Measurements from ENCODE around the gene VGLL4. TPM values are rescaled to one million over a fixed set of nuclear protein-coding genes. Genes with fewer than 3 reads are reported as not detected.

Gene VGLL4
- total RNA-seq, result 29.0 and 30.2 TPM in 2 replicates
- total RNA-seq (2013), result 17.5 TPM
- polyA plus RNA-seq, result 25.8 and 29.8 TPM in 2 replicates
- polyA minus RNA-seq, result 42.7 and 47.2 TPM in 2 replicates

GRCh38 chr3:11643605-11644087 lies at the start of gene VGLL4:
Gene VGLL4 (minus strand): TSS chr3:11643915. CDS start chr3:11643518, 397 bp downstream.
- intact Hi-C loops (cut with micrococcal nuclease), result loop anchor here (1.0 to 5.0 kb wide), 3 partner anchors 41 to 371 kb away; partner anchors contain the start of gene ATG7
- ChIA-PET POLR2A (interaction anchor here (0.5 to 1.0 kb wide), 3 partner anchors 10 to 289 kb away, joined by 3 to 6 read pairs (median 5); no protein-coding TSS in a partner anchor), CTCF (interaction anchor here (1.0 to 2.2 kb wide), 5 partner anchors 8 to 836 kb away, joined by 3 to 8 read pairs (median 4); no protein-coding TSS in a partner anchor)
- Histone ChIP-seq H3K4me2 (replicated peaks; ENCODE audit: low read depth, low read length, poor library complexity, severe bottlenecking) (peak within 1 kb of the TSS; percentile 77), H3K27ac (ENCODE audit: low read length in 2 of 2) (peak within 1 kb of the TSS; percentile 80 to 91), H3K9ac (ENCODE audit: low read length) (peak within 1 kb of the TSS; percentile 86), H3K4me3 (ENCODE audit: control extremely low read depth in 1 of 5, extremely low read depth in 1 of 5, insufficient read depth in 1 of 5, low read depth in 2 of 5, low read length in 4 of 5) (peak within 1 kb of the TSS; percentile 75 to 98 (median 83)), H3K4me1 (ENCODE audit: control insufficient read depth in 2 of 2, insufficient read depth in 2 of 2, low read length in 2 of 2) (peaks cover 7 to 18% of the 10 kb centered on the region in 2 donors), H3K36me3 (replicated peaks in 1 of 2; ENCODE audit: control extremely low read depth in 1 of 2, control insufficient read depth in 1 of 2, extremely low read depth in 1 of 2, insufficient read depth in 2 of 2, low read length in 1 of 2) (no peaks in the 10 kb centered on the region), H3K79me2 (ENCODE audit: control insufficient read depth, insufficient read depth, low read length) (peaks cover 51% of the 10 kb centered on the region), H3K27me3 (replicated peaks in 1 of 4; ENCODE audit: control extremely low read depth in 1 of 4, control insufficient read depth in 3 of 4, insufficient read depth in 4 of 4, low read length in 3 of 4) (no peaks in the 10 kb centered on the region), H3K9me3 (ENCODE audit: control extremely low read depth in 1 of 3, control insufficient read depth in 2 of 3, insufficient read depth in 1 of 3, low read length in 2 of 3) (no peaks in the 10 kb centered on the region), H4K20me1 (ENCODE audit: control insufficient read depth, insufficient read depth, low read length, poor library complexity, severe bottlenecking) (peaks cover 12% of the 10 kb centered on the region), H2AFZ (ENCODE audit: insufficient read depth, low read depth, low read length, poor library complexity, severe bottlenecking) (peak within 1 kb of the TSS; percentile 84)
- DNase-seq (peak; percentile 71), ATAC-seq (ENCODE audit: low read depth) (peak; percentile 62)
- 2% methylated on average over 24 of the region's 24 CpGs for WGBS (ENCODE audit: insufficient coverage)
- Mint-ChIP-seq H3K27me3 (no peaks in the 10 kb centered on the region), H3K27ac (peak within 1 kb of the TSS; percentile 91), H3K4me3 (peak within 1 kb of the TSS; percentile 91), H3K4me1 (peaks cover 31% of the 10 kb centered on the region), H3K9me3 (ENCODE audit: insufficient read depth) (no peaks in the 10 kb centered on the region)
- no peak for TF ChIP-seq CTCF (IDR thresholded peaks at IDR 0.05)
- no peak for TF ChIP-seq EZH2 (IDR thresholded peaks at IDR 0.05; ENCODE audit: borderline replicate concordance, insufficient read depth, low read depth, low read length, poor library complexity, severe bottlenecking)

- H3K27me3 Mint-ChIP-seq, result no peaks in the 10 kb centered on the region
- Histone ChIP-seq H3K79me2 (ENCODE audit: control insufficient read depth, insufficient read depth, low read length) (peaks cover 7% of the 10 kb centered on the region), H3K27ac (ENCODE audit: low read length in 2 of 2) (no peak overlapping the region), H3K9ac (ENCODE audit: low read length) (no peak overlapping the region), H3K4me2 (replicated peaks; ENCODE audit: low read depth, low read length, poor library complexity, severe bottlenecking) (no peak overlapping the region), H3K9me3 (ENCODE audit: control extremely low read depth in 1 of 3, control insufficient read depth in 2 of 3, insufficient read depth in 1 of 3, low read length in 2 of 3) (no peaks in the 10 kb centered on the region), H2AFZ (ENCODE audit: insufficient read depth, low read depth, low read length, poor library complexity, severe bottlenecking) (no peak overlapping the region), H3K4me1 (ENCODE audit: control insufficient read depth in 2 of 2, insufficient read depth in 2 of 2, low read length in 2 of 2) (no peaks in the 10 kb centered on the region), H3K36me3 (replicated peaks in 1 of 2; ENCODE audit: control extremely low read depth in 1 of 2, control insufficient read depth in 1 of 2, extremely low read depth in 1 of 2, insufficient read depth in 2 of 2, low read length in 1 of 2) (no peaks in the 10 kb centered on the region), H4K20me1 (ENCODE audit: control insufficient read depth, insufficient read depth, low read length, poor library complexity, severe bottlenecking) (no peaks in the 10 kb centered on the region), H3K27me3 (replicated peaks in 1 of 4; ENCODE audit: control extremely low read depth in 1 of 4, control insufficient read depth in 3 of 4, insufficient read depth in 4 of 4, low read length in 3 of 4) (no peaks in the 10 kb centered on the region), H3K4me3 (ENCODE audit: control extremely low read depth in 1 of 5, extremely low read depth in 1 of 5, insufficient read depth in 1 of 5, low read depth in 2 of 5, low read length in 4 of 5) (no peak overlapping the region)
- ChIA-PET CTCF (no interaction called here), POLR2A (no interaction called here)
- no peak for TF ChIP-seq EZH2 (IDR thresholded peaks at IDR 0.05; ENCODE audit: borderline replicate concordance, insufficient read depth, low read depth, low read length, poor library complexity, severe bottlenecking)
- TF ChIP-seq CTCF (IDR thresholded peaks at IDR 0.05), result no peak
- ATAC-seq (ENCODE audit: low read depth) (no peak), DNase-seq (no peak)
- no peaks in the 10 kb centered on the region for H3K4me1 Mint-ChIP-seq
- H3K27ac Mint-ChIP-seq, result no peak overlapping the region
- 75% methylated on average over 2 of the region's 5 CpGs for WGBS (ENCODE audit: insufficient coverage)
- H3K4me3 Mint-ChIP-seq, result no peak overlapping the region
- intact Hi-C loops (cut with micrococcal nuclease), result no loop called here
- no peaks in the 10 kb centered on the region for H3K9me3 Mint-ChIP-seq (ENCODE audit: insufficient read depth)
Measured at GRCh38 chr3:11692532-11692813, 48.8 kb upstream of the VGLL4 start.

Data from B cell (primary cell).